ENCODE measurements around the gene CPT1C.
A peak's percentile ranks its signal among the peaks of the same experiment; 100 is the strongest.

Gene CPT1C

GRCh38 chr19:49662011-49662410 is 28.9 kb upstream of the CPT1C start:
- DNase-seq, result no peak

GRCh38 chr19:49663224-49663623 is 27.7 kb upstream of the CPT1C start:
- DNase-seq, result no peak

GRCh38 chr19:49664171-49665035 is 26.5 kb upstream of the CPT1C start:
- peak; percentile 91 for DNase-seq

GRCh38 chr19:49665036-49665350 is 25.9 kb upstream of the CPT1C start:
- no peak for DNase-seq

DNA sequence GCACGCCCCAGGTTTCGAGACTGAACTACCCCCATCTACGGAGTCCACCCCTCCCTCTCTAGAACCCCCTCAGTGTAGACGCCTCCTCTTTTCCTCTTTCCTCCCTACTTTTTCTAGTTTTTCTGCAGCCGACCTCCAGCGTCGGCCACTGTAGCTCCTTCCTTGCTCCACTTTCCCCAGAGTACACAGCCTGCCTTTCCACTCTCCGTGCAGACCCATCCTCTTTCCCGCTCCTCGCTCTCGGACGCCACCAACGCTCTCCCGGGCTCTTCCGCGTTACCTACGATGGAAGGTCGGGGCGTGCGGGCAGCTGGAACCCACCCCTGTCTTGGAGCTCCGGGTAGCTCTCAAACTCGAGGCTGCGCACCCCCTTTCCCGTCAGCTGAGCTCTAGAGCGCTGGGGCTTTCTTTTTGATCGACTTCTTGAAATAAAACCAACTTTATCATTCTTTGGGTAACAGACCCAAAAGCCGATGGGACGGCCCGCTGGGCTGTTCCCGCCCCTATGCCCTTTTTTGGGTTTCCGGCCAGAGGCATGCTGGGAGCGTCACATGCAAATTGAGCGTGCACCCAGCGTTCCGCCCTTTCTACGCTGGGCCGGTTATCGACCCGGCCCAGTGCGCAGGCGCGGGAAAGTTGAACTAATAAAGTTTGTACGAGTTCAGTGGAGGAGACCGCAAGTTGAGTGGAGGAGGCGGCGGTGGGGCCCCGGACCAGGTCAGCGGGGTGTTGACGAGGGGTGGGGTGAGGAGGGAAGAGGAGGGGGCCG is 25.4 kb upstream of the CPT1C start, which contains the start of the genes BCL2L12 and IRF3:
TSS of gene BCL2L12 (plus strand) at position 583 of the 769 bp plus-strand sequence. CDS start 760 bp downstream, outside the sequence.
TSS of gene IRF3 (minus strand) at position 507 of the 769 bp plus-strand sequence. CDS start 1,019 bp downstream, outside the sequence.
- DNase-seq, result peak; percentile 99

- no peak for DNase-seq
Measured at GRCh38 chr19:49666120-49666444, 24.8 kb upstream of the CPT1C start.

DNA sequence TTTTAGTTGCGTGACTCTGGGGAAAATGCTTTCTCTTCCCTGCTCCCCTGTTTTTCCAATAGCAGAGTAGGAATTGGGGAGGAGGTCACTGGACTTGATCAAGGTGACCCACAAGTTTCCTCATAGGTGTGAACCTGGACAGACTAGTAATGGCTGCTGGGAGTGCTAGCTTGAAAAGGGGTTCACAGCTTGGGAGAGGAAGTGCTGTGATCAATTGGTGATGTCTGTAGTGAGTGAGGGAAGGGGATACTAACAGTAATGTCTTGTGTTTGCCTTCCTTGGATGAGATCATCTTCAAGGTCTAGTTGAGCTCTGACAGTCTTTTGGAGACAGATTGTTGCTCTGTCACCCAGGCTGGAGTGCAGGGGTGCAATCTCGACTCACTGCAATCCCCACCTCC is 23.4 kb upstream of the CPT1C start:
- no peak for DNase-seq

- DNase-seq, result no peak
Measured at GRCh38 chr19:49669516-49669915, 21.4 kb upstream of the CPT1C start.

DNA sequence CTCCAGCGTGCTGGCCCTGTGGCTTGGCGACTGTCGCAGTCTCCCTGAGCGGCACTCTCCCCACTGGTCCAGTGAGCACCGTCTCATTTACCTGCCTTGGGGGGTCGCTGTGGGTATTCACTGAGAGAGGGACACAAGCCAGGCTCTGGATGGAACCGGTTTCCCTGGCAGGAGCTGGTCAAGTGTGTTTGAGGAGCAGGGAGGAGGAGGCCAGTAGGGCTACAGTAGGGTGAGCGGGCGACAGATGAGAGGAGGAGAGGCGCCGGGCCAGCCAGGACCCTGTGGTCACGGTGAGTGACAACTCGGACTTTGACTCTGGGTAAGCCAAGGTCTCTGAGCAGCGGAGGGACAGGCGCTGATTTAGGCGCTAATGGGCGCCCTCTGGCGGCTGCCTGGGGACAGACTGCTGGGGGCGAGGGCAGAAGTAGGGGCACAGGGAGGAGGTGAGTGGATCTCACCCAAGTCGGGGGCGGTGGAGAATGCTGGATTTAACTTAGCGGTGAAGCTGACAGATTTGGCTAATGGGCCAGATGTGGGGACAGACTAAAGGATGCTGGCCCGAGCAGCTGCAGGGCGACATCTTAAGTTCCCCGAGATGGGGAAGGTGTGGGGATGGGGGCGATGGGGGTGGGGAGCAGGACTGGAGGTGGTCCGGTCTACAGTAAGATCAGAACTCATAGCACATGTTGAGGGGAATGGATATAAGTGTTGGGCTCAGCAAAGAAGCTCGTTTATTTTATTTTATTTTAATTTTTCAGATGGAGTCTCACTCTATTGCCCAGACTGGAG is 18.6 kb upstream of the CPT1C start:
- peak; percentile 80 for DNase-seq

GRCh38 chr19:49676136-49676783 is 14.7 kb upstream of the CPT1C start:
- DNase-seq, result no peak

DNA sequence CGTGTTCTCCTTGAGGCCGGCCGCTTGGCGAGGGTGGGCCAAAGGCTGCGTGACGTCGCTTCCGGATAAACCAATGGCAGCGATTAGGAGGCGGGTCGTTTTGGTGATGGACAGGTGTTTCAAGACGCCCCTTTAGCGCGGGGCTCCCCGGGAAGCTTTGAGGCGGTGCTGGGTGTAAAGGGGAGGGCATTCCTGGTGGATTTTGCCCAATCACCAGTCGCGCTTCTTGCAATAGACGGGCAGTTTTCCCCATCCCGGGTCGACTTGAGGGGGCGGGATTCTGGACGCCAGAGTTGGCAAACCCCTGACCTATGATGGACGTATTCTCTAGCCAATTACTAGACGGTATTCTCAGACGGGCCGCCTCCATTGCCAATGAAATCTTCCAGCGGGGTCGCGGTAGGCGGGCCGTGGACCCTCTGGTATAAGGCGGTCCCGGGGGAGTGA is 14.1 kb upstream of the CPT1C start:
- DNase-seq, result peak; percentile 100

DNA sequence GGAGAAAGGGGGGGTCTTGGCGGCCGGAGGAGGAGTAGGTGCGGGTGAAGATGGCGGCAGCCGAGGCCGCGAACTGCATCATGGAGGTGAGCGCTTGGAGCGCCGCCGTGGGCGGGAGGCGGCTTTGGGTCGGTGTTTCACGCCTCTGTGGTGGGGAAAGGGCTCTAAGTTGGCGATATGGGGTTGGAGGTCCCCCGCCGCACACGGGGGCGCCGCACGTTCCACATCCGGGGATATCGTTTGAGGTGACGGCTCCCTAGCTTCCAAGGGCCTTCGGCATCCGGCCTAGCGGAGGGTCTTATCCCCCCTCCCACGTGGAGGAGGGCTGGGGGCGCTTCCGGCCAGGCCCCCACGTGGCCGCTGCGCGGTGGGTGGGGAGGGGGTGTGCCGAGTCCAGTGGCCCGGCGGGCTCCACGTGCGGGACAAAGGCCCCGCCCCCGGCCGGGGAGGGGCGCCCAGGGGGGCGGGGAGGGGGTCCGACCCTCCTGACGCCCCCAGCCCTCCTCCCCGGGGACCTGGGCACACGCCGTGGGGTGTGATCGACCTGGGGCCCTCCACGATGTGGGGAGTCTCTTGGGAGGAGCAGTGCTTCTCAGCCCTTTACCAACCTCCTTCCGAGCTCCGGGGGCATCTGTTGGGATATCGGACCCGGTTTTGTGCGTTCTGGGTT is 13.6 kb upstream of the CPT1C start, which contains the start of gene PRMT1:
TSS of gene PRMT1 (plus strand) at position 41 of the 670 bp plus-strand sequence. CDS start at position 51, 10 bp downstream.
- peak; percentile 53 for DNase-seq

DNA sequence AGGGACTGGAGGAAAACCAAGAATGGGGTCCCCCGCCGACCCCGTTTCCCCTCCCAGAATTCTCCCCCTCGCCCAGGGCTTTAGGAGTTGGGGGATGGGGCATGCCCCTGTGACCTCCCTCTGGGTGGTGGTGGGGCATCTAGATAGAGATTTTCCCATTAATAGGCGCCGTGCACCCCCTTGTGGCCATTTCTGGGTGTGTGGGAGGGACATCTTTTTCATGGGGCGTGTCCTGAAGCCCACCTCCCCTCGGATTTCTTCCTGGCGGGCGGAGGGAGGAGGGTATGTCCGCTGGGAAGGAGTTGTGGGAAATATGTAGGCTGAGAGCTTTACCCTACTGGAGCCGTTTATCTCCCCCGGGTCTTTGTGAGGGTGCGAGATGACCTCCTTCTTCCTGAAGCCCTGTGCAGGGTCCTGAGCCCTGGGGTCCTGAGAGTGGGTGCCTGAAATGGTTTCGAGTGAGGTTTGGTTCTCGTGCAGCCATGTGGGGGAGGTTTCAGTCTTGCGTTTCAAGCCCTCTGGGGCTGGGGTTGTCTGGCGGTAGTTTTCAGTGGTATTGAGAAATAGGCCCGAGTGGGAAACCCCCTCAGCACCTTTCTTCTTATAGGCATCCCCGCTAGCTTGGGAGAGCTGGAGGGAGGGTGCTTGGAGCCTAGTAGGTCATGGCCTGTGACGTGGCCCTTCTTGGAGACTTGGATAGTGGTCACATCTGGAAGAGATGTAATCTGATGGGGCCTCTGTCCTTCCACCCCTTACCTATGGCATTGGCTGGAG is 12.8 kb upstream of the CPT1C start:
- peak; percentile 85 for DNase-seq

GRCh38 chr19:49678985-49679770 is 11.7 kb upstream of the CPT1C start:
- DNase-seq, result peak; percentile 22

DNA sequence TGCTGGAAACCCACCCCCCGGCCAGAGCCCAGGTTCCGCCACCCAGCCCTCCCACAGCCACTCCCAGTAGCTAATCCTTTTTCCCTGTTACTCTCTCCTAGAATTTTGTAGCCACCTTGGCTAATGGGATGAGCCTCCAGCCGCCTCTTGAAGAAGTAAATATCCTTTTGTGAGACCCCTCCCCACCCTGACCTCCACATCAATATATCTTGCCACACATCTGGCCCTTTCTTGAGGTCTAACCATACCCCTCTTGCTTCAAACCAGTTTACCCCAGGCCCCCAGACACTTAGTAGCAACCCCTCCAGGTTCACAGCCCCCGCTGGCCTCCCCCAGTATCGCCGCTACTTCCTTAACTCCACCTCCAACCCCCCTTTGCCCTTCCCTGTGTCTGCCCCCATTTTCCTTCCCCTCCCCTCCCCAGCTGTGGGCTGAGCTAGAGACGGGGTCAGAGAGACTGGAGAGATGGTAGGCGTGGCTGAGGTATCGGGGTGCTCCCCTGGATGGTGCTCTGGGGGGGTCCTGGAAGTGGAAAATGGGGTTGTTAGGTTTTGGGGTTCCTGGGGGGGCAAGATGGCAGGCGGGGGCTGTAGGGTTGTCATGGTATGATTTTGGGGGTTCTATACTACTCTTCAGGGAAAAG is 11.0 kb upstream of the CPT1C start:
- DNase-seq, result no peak

GRCh38 chr19:49680421-49681351 is 10.2 kb upstream of the CPT1C start:
- DNase-seq, result peak; percentile 92

- DNase-seq, result no peak
Measured at GRCh38 chr19:49681830-49682229, 9.1 kb upstream of the CPT1C start.

DNA sequence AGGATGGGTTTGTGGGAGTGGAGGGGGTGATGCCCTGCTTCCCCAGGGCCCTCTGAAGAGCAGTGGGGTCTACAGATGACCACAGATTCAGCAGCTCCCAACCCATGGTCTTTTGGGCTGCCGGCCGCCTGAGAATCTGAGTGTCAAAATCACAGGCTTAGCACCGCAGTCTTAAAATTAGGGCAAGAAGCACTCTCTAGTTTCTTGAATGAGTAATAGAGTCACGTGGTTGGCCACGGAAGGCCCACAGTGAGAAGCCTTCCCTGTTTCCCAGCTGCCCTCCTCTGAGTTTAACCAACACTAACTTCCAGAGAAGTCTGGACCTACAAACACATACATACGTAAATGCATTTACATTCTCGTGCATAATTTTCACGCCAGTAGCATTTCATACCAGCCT is 8.6 kb upstream of the CPT1C start:
- no peak for DNase-seq

DNA sequence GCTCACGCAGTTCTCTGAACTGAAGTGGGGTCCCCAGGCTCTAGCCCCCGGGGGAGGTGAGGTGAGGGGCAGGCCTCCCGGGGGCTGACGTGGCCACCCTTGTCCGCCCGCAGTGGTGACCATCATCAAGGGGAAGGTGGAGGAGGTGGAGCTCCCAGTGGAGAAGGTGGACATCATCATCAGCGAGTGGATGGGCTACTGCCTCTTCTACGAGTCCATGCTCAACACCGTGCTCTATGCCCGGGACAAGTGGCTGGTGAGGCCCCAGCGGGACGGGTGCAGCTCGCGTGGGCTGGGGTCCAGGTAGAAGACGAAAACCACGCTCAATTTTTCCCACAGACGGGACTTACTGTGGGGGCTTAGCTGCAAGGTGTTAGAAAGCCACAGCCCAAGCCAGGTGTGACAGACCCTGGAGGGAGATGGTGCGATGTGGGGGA is 7.1 kb upstream of the CPT1C start:
- DNase-seq, result no peak
